ENCODE measurements around the gene PRRT1B.

The PRRT1B gene

GRCh38 chr9:131594906-131595665 lies 49.8 kb downstream of the PRRT1B start:
- no peak overlapping the region for H3K4me3 ChIP-seq (ENCODE audit: low read depth, low read length)
- TF ChIP-seq, protein P1, sequence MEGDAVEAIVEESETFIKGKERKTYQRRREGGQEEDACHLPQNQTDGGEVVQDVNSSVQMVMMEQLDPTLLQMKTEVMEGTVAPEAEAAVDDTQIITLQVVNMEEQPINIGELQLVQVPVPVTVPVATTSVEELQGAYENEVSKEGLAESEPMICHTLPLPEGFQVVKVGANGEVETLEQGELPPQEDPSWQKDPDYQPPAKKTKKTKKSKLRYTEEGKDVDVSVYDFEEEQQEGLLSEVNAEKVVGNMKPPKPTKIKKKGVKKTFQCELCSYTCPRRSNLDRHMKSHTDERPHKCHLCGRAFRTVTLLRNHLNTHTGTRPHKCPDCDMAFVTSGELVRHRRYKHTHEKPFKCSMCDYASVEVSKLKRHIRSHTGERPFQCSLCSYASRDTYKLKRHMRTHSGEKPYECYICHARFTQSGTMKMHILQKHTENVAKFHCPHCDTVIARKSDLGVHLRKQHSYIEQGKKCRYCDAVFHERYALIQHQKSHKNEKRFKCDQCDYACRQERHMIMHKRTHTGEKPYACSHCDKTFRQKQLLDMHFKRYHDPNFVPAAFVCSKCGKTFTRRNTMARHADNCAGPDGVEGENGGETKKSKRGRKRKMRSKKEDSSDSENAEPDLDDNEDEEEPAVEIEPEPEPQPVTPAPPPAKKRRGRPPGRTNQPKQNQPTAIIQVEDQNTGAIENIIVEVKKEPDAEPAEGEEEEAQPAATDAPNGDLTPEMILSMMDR (IDR thresholded peaks at IDR 0.05; ENCODE audit: low read depth, low read length), result no peak

GRCh38 chr9:131595696-131596429 lies 50.5 kb downstream of the PRRT1B start:
- TF ChIP-seq, protein P1 (IDR thresholded peaks at IDR 0.05; ENCODE audit: low read depth, low read length), result no peak
- no peak overlapping the region for H3K4me3 ChIP-seq (ENCODE audit: low read depth, low read length)

DNA sequence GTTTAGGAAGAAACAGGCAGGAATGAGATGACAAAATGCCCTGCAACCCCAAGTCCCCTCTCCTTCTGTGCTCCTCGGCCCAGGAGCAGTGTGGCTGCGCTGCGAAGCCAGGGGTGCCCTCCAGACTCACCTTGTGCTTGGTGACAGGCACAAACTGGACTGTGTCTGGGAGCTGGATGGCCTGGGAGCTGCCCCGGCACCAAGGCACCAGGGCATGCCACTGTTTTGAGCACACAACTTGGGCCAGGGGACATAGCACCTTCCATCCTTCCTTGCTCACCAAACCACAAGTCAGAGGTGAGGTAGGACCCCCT lies 51.1 kb downstream of the PRRT1B start:
- no peak overlapping the region for H3K4me3 ChIP-seq (ENCODE audit: low read depth, low read length)
- TF ChIP-seq, protein P1 (IDR thresholded peaks at IDR 0.05; ENCODE audit: low read depth, low read length), result no peak

GRCh38 chr9:131597246-131597645 lies 51.9 kb downstream of the PRRT1B start:
- TF ChIP-seq, protein P1 (IDR thresholded peaks at IDR 0.05; ENCODE audit: low read depth, low read length), result no peak
- no peak overlapping the region for H3K4me3 ChIP-seq (ENCODE audit: low read depth, low read length)

DNA sequence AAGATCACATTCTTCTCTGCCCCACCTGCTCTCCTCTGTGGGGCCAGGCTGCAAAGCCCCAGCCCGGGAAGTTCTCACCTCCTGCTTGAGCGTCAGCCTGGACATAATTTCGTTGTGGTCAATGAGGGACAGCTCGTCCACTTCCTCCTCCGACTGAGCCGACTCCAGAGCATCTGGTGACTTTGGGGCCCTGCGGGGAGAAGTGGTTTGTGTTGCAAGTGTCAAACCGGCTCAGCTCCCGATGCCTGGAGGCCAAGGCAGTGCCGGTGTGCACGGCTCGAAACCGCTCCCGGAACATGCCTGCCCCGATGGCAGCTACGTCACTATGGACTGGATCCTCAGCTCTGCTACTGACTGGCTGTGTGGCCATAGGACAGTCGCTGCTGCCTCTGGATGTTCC lies 52.8 kb downstream of the PRRT1B start:
- H3K4me3 ChIP-seq (ENCODE audit: low read depth, low read length), result no peak overlapping the region
- TF ChIP-seq, protein P1 (IDR thresholded peaks at IDR 0.05; ENCODE audit: low read depth, low read length), result no peak

- H3K4me3 ChIP-seq (ENCODE audit: low read depth, low read length), result no peak overlapping the region
- TF ChIP-seq, protein P1 (IDR thresholded peaks at IDR 0.05; ENCODE audit: low read depth, low read length), result no peak
These were observed 56.4 kb downstream of the PRRT1B start for GRCh38 chr9:131601683-131602181.

GRCh38 chr9:131603199-131603598 lies 57.9 kb downstream of the PRRT1B start:
- no peak overlapping the region for H3K4me3 ChIP-seq (ENCODE audit: low read depth, low read length)
- TF ChIP-seq, protein P1 (IDR thresholded peaks at IDR 0.05; ENCODE audit: low read depth, low read length), result no peak
